Astrocyte (in vitro differentiated cells and primary cell): Measurements from ENCODE around the gene ANKRD63. TPM values are rescaled to one million over a fixed set of nuclear protein-coding genes. Genes with fewer than 3 reads are reported as not detected.

Experiments
- DNase-seq: peaks from one replicate; pipeline ENCODE4 v3.0.0-alpha.2; 2010; ENCODE audit warnings: low read depth
- FAIRE-seq: peaks from 2 replicates; lab custom pipeline; 2011; peaks lifted over from hg19 to GRCh38; lab: Jason Lieb, UNC
- H2AFZ ChIP-seq: 2 replicates; pipeline ENCODE4 v1.6.0; 2012; ENCODE audit warnings: low read depth, low read length, inconsistent platforms
- H3K27ac ChIP-seq: 2 replicates; pipeline ENCODE4 v1.5.1; 2011; ENCODE audit warnings: low read depth, low read length, inconsistent platforms
- H3K27me3 ChIP-seq: 2 replicates; pipeline ENCODE4 v1.6.0; 2011; ENCODE audit warnings: low read length, inconsistent platforms; ENCODE audit not compliant: insufficient read depth
- H3K36me3 ChIP-seq: 2 replicates; pipeline ENCODE4 v1.5.1; 2011; ENCODE audit warnings: low read length, inconsistent platforms; ENCODE audit not compliant: insufficient read depth
- H3K4me1 ChIP-seq: 2 replicates; pipeline ENCODE4 v1.5.1; 2011; ENCODE audit warnings: low read length, inconsistent platforms; ENCODE audit not compliant: insufficient read depth
- H3K4me2 ChIP-seq: 2 replicates; pipeline ENCODE4 v1.6.0; 2012; ENCODE audit warnings: low read length, inconsistent platforms
- H3K4me3 ChIP-seq: 2 replicates; pipeline ENCODE4 v1.5.1; 2011; ENCODE audit warnings: low read depth, mild to moderate bottlenecking, low read length, inconsistent platforms; ENCODE audit not compliant: insufficient read depth
- H3K79me2 ChIP-seq: 2 replicates; pipeline ENCODE4 v1.6.0; 2012; ENCODE audit warnings: mild to moderate bottlenecking, low read length, inconsistent platforms; ENCODE audit not compliant: insufficient read depth
- H3K9ac ChIP-seq: 2 replicates; pipeline ENCODE4 v1.6.0; 2012; ENCODE audit warnings: mild to moderate bottlenecking, low read length, inconsistent platforms
- H3K9me3 ChIP-seq: 2 replicates; pipeline ENCODE4 v1.5.1; 2012; ENCODE audit warnings: low read depth, mild to moderate bottlenecking, low read length, inconsistent platforms; ENCODE audit not compliant: insufficient read depth
- H4K20me1 ChIP-seq: 2 replicates; pipeline ENCODE4 v1.6.0; 2012; ENCODE audit warnings: low read length, inconsistent platforms; ENCODE audit not compliant: insufficient read depth
- H3K27ac Mint-ChIP-seq: one replicate; pipeline ENCODE4 v1.8.0; 2021; ENCODE audit warnings: mild to moderate bottlenecking, mixed read lengths; ENCODE audit not compliant: unreplicated experiment
- H3K27me3 Mint-ChIP-seq: one replicate; pipeline ENCODE4 v1.8.0; 2021; ENCODE audit warnings: low read depth, mixed read lengths; ENCODE audit not compliant: unreplicated experiment
- H3K36me3 Mint-ChIP-seq: one replicate; pipeline ENCODE4 v1.8.0; 2021; ENCODE audit warnings: low read depth, mixed read lengths; ENCODE audit not compliant: unreplicated experiment
- H3K4me1 Mint-ChIP-seq: one replicate; pipeline ENCODE4 v1.8.0; 2021; ENCODE audit warnings: low read depth, mixed read lengths; ENCODE audit not compliant: unreplicated experiment
- H3K4me3 Mint-ChIP-seq: one replicate; pipeline ENCODE4 v1.8.0; 2021; ENCODE audit warnings: mild to moderate bottlenecking, moderate library complexity, mixed read lengths; ENCODE audit not compliant: unreplicated experiment
- H3K9me3 Mint-ChIP-seq: one replicate; pipeline ENCODE4 v1.8.0; 2021; ENCODE audit warnings: mild to moderate bottlenecking, mixed read lengths; ENCODE audit not compliant: unreplicated experiment
- EZH2 ChIP-seq: IDR thresholded peaks from 2 replicates; pipeline ENCODE4 v1.6.1; 2012; ENCODE audit warnings: mild to moderate bottlenecking, low read length, inconsistent platforms; ENCODE audit not compliant: insufficient read depth
- total RNA-seq: library from RNA; stranded (reverse); gene quantifications from 2 replicates; pipeline ENCODE4 v1.2.1, GENCODE V29; 2021
- TF ChIP-seq, protein P1 (sequence below): IDR thresholded peaks from 2 replicates; pipeline ENCODE4 v1.5.1; 2011; ENCODE audit warnings: low read depth, mild to moderate bottlenecking, inconsistent platforms, low read length, moderate library complexity; ENCODE audit not compliant: insufficient read depth

The ANKRD63 gene
- total RNA-seq, 1 donor from 2014 or later: not detected

DNA sequence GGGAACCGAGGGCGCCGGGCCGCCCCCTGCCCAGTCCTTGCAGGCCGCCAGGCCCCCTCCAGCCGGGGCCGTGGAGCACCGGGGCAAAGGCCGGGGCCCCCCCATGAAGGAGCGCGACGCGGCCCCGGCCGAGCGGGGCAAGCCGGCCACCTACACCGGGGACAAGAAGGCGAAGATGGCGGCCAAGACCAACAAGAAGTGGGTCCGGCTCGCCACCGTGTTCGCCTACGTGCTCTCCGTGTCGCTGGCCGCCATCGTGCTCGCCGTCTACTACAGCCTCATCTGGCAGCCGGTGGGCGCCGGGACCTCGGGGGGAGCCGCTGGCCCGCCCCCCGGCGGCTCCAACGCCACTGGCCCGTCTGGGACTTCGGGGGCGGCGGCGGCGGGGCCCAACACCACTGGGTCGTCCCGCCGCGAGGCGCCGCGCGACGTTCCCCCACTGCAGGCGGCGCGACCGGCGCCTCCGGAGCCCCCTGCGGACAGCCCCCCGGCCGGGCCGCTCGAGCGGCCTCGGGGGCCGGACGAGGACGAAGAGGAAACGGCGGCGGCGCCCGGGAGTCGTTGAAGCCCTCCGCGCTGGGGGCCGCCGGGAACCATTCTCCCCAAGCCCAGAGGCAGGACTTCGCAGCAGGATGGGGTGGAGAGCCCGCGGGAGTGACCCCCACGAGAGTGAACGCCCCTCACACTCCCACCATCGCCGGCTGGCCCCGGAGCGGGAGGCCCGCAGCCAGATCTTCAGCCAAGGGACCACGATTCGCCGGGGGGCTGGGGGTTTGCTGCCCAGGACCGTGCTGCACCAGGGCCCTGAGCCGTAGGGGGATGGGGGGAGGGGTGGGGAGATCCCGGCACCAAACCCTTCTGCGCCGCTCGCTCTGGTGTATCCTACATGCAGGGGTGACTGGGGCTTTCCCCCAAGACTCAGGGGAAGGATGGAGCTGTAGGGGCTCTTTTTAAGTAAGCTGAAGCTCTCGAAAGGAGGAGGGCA lies 41.4 kb upstream of the ANKRD63 start:
- Mint-ChIP-seq H3K4me1 (peaks cover 50% of the 10 kb centered on the region), H3K27ac (peak overlapping the region; percentile 35), H3K4me3 (peak overlapping the region; percentile 91), H3K27me3 (no peaks in the 10 kb centered on the region), H3K9me3 (peaks cover 2% of the 10 kb centered on the region), H3K36me3 (peaks cover 3% of the 10 kb centered on the region)
- DNase-seq: no peak
- no peak for FAIRE-seq
- Histone ChIP-seq H3K27me3 (no peaks in the 10 kb centered on the region), H3K4me1 (peaks cover 44% of the 10 kb centered on the region), H3K36me3 (peaks cover 6% of the 10 kb centered on the region), H2AFZ (peak overlapping the region; percentile 67), H3K27ac (peak overlapping the region; percentile 44), H3K4me3 (peak overlapping the region; percentile 59), H3K9ac (peak overlapping the region; percentile 79), H3K9me3 (no peaks in the 10 kb centered on the region), H3K4me2 (peak overlapping the region; percentile 86), H4K20me1 (peaks cover 21% of the 10 kb centered on the region), H3K79me2 (peaks cover 25% of the 10 kb centered on the region)
- TF ChIP-seq, protein P1, sequence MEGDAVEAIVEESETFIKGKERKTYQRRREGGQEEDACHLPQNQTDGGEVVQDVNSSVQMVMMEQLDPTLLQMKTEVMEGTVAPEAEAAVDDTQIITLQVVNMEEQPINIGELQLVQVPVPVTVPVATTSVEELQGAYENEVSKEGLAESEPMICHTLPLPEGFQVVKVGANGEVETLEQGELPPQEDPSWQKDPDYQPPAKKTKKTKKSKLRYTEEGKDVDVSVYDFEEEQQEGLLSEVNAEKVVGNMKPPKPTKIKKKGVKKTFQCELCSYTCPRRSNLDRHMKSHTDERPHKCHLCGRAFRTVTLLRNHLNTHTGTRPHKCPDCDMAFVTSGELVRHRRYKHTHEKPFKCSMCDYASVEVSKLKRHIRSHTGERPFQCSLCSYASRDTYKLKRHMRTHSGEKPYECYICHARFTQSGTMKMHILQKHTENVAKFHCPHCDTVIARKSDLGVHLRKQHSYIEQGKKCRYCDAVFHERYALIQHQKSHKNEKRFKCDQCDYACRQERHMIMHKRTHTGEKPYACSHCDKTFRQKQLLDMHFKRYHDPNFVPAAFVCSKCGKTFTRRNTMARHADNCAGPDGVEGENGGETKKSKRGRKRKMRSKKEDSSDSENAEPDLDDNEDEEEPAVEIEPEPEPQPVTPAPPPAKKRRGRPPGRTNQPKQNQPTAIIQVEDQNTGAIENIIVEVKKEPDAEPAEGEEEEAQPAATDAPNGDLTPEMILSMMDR: no peak
- TF ChIP-seq EZH2: no peak

DNA sequence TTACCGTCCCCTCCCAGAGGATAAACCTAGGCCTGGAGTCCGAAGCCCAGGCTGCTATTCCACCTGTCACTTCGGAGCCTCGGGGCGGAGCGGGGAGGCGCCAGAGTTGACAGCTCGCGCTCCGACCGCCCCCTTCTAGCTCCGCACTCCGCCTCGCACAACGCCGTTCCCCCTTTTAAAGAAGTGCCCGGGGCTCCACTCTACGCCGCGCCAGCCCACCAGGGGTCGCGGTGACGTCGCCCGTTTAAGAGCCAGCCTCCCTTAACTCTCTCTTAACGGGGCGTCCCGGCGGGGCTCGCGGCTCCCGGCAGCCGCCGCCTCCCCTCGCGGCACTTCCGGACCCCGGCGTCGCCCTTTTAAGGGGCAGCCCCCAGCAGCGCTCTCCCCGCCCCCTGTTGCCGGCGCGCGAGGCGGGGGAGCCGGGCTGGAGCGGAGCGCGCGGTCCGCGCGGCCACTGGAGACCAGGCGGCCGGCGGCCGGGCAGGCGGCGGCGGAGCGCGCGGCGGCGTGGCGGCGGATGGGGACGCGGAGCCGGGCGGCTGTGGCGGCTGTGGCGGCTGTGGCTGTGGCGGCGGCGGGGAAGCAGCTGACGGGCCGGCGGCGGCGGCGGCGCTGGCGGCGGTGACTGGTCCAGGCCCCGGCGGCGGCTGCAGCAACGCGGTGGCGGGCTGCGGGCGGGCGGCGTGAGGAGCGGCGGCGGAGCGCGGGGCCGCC lies 40.5 kb upstream of the ANKRD63 start, which contains the start of gene INAFM2:
INAFM2 (plus strand) TSS at position 454 of the 714 bp plus-strand sequence. CDS start 364 bp downstream, outside the sequence.
- Histone ChIP-seq H3K4me2 (peak within 1 kb of the TSS; percentile 86), H3K4me3 (peak within 1 kb of the TSS; percentile 59), H3K4me1 (peaks cover 36% of the 10 kb centered on the region), H2AFZ (peak within 1 kb of the TSS; percentile 67), H3K27me3 (no peaks in the 10 kb centered on the region), H3K79me2 (peaks cover 25% of the 10 kb centered on the region), H3K9ac (peak within 1 kb of the TSS; percentile 79), H3K36me3 (peaks cover 6% of the 10 kb centered on the region), H3K27ac (peak within 1 kb of the TSS; percentile 44), H4K20me1 (peaks cover 21% of the 10 kb centered on the region), H3K9me3 (no peaks in the 10 kb centered on the region)
- H3K4me1 Mint-ChIP-seq: peaks cover 41% of the 10 kb centered on the region
- peak within 1 kb of the TSS; percentile 91 for H3K4me3 Mint-ChIP-seq
- H3K9me3 Mint-ChIP-seq: peaks cover 2% of the 10 kb centered on the region
- peaks cover 3% of the 10 kb centered on the region for H3K36me3 Mint-ChIP-seq
- TF ChIP-seq, protein P1: peak; percentile 28
- TF ChIP-seq EZH2: no peak
- H3K27me3 Mint-ChIP-seq: no peaks in the 10 kb centered on the region
- DNase-seq (peak; percentile 86), FAIRE-seq (no peak)
- peak within 1 kb of the TSS; percentile 26 for H3K27ac Mint-ChIP-seq
